CD4-positive, alpha-beta T cell treated with Interferon alpha-2 for 1 hour (primary cell): Measurements from ENCODE around the gene TNFSF10.

Experiments
- DNase-seq, 2 donors: peaks; one replicate each; pipeline ENCODE4 v3.0.0-alpha.2; 2020 to 2022

Gene TNFSF10

DNA sequence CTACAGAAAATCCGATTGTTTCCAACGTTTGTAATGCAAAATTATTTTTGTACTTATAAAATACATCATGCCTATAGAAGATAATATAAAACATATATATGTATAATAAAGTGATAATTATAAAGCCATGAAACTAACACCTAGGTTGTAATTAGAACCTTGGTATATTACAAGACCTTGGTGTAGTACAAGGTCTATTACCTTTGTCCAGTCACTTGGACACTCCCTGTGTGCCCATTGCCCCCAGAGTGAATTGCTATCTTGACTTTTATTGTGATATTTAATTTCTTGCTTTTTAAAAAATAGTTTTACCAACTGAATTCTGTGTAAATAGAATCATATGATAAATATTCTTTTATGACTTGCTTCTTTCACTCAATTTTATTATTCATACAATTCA is 20.7 kb upstream of the TNFSF10 start:
- DNase-seq: no peak

DNA sequence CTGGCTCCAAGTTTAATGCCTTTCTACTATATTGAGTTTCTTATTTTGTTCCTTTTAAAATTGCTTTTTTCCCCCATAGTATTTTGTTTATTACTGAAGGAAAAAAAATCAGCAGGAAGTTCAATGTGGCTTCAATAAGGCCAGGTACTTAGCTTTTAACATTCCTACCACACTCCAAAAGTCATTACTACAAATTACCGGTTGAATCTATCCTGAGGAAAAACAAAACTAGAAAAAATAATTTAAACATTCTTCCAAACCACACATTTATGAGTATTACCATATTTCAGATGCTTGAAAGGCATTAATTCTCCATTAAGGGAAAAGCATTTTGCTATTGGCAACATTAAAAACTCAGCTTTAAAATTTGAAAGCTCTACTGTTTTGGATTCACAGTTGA is 20.2 kb upstream of the TNFSF10 start:
- no peak for DNase-seq

DNA sequence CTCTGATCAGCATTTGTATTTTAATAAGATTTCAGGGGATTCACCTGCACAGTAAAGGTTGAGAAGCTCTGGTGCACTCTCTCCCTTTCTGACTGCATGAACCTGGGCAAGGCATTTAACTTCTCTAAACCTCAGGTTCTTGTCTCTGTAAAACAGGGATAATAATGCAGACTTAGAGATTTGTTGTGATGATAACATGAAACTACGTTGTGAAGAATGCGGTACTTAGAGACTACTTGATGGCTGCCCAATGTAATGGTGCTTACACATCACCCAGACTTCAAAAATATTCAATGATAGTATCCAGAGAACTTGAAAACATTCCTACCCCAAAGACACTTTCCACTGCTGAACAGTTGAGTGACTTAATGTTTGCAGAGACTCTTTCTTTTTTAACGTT is 19.8 kb upstream of the TNFSF10 start:
- DNase-seq: no peak

DNA sequence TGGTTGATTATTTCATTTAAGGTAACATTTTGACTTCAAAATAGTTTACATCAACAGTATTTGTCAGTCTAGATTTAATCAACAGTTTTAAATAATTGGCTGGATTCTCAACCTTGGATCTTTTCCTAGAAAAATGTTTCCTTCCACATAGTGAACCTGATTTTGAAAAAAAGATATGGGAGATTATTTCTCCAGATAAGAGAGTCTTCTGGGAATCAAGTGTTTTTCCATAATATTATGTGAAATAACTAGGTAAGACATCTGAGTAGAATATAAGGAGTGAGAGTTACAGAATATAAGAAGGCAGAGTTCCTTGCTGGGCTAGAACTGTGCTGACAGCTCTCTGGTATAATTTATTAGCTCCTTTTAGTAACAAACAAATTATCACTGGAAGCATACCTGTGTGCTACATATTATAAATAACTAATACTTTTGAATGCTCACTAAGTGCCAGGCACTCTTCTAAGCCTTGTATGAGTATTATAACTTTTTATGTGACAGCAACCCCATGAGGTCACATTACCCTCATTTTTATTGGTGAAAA is 18.8 kb upstream of the TNFSF10 start:
- no peak for DNase-seq

DNA sequence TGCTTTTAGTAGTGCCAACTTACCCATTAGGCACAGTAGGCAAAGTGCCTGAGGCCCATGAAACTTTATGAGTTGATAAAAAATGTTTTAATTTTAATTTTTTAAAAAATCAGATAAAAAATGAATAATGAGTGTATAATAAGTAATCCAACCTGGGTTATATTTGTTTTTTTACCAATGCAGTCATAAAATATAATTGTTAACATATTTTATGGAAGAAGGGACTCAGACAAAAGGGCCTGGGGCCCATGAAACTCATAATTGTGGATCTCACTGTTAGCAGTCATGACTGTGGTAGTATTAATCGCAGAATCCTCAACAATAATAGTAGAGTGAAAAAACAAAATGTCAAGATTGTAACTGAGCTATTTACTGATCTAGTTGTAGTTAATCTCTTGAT is 16.8 kb upstream of the TNFSF10 start:
- DNase-seq: no peak

DNA sequence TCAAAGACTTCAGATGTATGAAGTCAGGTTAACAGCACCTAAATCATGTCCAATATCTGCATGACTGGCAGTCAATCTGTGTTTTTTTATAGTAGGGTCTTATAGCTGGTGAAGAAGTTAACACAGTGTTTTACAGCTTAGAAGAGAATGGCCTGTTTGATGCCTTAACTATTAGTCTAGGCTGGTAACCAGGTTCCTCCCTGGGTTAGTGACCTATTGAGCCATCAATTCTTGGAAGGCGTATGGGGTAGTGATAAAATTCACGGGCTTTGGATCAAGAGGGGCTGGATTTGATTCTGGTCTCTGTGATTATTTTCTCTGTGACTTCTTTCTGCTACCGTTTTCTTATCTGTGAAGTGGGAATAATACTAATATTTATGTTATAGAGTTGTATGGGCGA is 16.0 kb upstream of the TNFSF10 start:
- DNase-seq: no peak

DNA sequence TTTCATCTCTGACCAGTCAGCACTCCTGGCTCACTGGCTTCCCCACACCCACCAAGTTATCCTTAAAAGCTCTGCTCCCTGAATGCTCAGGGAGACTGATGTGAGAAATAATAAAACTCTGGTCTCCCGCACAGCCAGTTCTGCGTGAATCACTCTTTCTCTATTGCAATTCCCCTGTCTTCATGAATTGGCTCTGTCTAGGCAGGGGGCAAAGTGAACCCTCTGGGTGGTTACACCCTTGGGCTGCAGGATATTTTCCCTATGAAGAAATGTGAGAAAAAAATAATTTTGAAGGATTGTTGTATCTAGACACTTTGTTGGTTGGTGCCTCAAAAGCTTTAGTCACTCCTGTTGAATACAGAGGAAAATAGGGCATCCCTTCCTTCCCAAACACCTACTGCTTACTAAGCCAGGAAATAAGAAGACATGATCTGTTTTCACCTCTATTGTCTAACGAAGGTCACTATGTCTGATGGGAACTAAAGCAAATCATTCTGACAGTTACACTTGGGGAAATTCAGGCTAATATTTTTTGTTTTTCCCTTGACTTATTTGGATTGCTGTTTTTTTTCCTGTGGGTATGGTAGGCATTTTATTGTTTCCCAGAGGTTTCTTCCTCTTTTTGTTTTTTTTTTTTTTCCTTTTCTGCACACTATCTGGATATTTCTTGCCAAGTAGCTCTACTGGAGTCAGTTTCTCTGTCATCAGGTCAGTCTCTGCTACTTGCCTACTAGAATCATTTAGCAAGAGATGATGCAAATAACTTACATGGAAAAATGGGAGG is 15.3 kb upstream of the TNFSF10 start:
- no peak for DNase-seq

DNA sequence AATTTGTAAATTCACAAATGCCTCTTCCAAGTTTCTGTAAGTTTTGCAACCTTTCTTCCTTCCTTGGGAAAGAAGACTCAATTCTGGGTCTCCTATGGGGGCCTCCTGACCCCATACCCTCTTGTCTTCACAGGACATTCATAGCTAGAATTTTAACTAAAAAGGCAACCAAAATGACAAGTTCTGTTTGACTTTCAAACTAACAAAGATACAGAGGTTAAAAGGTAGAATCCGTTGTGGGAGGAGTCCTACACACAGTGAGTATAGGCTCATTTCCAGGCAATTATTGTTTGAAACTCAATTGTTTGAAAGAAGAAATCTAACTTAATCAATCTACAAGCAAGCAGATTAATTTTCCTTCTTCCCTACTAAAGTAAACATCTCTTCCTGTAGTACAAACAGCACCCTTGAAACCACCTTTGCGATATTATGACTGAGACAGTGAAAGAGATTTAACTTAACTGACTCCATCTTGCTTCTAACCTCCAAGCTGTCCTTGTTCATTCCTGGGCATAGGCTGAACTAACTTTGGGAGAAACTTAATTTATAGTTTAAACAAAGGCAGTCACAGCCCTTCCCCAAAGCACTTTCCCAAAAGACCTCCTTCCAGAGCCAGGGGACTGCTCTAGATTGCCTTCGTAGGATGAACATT is 14.4 kb upstream of the TNFSF10 start:
- DNase-seq: no peak

DNA sequence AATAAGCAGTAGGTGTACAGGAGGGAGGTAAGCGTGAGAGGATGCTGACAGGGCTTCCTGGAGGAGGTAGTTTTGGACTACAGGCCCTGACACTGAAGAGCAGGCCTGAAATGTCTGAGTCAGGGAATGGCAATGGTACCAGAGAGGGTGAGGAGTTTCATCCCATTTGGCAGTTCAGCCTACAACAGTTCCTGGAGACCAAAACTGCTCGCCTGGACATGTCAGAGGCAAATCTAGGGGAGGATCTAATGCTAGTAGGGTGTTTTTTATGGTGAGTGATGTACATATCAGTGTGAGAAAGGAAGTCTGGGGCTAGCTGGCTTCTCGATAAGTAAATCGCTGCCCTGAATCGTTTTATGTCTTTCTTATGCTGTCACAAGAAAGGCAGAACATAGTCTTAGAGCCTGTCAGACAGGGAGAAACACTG is 13.8 kb upstream of the TNFSF10 start:
- no peak for DNase-seq

DNA sequence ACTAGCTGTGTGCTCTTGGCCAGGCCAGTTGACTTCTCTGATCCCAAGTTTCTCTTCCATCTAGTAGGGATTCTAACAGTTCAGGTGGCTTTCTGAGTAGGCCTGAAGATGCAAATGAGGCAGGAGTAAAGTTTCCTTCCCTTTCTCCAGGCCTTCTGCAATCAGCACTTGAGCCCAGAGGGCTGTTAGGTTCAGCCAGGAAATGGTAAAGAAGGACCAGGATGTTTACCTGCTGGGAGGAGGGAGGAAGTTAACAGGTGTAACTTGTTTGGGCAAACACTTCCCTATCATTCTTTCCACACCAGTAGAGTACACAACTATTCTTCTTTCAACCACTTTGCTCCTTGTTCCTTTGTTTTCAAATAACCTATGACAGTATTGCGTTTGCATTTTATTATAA is 13.3 kb upstream of the TNFSF10 start:
- DNase-seq: no peak

DNA sequence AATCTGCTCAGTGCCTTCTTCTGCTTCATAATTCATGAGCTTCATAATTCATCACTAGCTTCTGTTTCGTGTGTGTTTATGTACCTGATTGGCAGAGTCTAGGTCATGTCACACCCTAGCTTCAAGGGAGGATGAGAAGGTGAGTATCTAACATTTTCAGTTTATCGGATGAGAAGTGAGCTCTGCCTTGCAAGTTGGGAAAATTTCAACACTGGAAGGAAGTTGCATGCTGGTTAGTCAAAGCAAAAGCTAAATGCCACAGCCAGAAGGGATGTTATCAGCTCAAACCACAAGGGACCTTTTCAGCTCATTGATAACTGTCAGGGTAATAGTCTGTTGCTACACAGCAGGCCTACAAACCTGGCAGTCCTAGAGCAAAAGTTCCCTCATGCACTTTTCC is 7.3 kb upstream of the TNFSF10 start:
- DNase-seq: peak; percentile 8 to 60

DNA sequence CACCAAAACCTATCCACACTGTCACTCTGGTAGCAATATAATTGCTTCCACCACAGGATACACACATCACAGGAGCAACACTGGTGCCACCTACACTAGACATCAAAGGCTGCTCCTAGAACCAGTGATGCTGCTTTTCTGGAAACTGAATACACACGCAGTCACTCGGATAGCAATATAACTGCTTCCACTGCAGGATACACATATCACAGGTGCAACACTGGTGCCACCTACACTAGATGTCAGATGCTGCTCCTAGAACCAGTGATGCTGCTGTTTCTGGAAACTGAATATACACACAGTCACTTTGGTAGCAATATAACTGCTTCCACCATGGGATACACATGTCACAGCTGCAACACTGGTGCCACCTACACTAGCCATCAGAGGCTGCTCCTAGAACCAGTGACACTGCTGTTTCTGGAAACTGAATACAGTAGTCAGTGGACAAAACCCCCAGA is 6.9 kb upstream of the TNFSF10 start:
- DNase-seq: peak; percentile 24 to 38

DNA sequence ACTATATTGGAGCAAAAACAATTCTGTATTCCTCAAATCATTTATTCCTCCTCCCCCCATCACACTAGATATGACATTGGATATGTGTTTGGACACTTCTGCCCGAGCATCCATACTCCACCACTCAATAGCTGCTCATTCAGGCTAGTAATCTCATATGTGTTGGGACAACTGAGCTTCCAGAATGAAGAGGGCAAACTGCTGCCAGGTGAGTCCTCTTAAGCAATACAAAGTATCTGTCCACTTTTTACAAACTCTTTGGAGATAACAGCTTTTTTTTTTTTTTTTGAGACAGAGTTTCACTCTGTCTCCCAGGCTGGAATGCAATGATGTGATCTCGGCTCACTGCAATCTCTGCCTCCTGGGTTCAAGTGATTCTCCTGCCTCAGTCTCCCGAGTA is 5.4 kb upstream of the TNFSF10 start:
- no peak for DNase-seq

DNA sequence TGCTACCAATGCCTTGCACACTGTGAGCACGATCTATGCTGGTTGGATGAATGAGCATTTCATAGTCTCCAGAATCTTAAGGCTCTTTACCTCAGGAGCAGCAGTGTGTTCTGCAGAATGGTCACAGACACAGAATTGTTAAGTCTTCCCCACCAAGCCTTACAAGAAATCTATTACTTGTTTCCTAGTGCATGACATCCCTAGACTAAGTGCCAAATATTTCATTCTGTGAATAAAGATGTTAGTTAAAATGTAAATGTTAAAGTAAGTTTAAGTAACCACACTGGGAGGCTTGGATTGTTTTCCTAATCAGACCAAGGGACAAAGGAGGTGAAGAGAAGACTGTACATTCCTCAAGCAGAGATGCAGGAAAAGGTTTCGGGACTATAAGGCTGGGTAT is 4.1 kb upstream of the TNFSF10 start:
- no peak for DNase-seq

DNA sequence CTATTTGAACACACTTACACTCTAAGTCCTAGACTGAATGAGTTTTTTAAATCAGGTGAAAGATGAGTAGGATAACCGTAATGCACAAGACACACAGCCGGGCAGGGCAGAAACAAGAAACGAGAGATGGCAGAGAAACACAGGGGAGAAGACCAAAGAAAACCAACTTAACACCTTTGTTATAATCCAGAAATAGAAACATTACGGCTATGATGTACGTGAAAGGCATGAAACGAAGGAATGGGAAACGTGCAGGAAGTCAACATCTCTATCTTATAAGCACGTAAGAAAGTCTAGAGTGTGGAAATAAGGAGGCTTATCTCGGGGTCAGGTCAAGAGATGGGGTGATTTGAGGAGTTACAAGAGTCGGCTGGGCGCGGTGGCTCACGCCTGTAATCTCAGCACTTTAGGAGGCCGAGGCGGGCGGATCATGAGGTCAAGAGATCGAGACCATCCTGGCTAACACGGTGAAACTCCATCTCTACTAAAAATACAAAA is 1.9 kb upstream of the TNFSF10 start:
- no peak for DNase-seq

DNA sequence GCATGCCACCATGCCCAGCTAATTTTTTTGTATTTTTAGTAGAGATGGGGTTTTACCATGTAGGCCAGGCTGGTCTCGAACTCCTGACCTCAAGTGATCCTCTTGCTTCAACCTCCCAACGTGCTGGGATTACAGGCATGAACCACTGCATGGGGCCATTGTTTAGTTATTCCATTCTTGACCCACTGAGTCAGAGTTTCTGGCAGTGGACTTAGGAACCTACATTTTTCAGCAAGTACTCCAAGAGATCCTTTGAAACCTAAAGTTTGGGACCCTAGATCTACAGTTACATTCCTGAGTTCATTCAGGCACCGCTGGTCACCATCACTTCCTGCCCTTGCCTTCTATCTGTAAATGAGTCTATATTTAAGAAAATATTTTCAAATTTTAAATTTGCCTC is 1.4 kb upstream of the TNFSF10 start:
- DNase-seq: no peak

DNA sequence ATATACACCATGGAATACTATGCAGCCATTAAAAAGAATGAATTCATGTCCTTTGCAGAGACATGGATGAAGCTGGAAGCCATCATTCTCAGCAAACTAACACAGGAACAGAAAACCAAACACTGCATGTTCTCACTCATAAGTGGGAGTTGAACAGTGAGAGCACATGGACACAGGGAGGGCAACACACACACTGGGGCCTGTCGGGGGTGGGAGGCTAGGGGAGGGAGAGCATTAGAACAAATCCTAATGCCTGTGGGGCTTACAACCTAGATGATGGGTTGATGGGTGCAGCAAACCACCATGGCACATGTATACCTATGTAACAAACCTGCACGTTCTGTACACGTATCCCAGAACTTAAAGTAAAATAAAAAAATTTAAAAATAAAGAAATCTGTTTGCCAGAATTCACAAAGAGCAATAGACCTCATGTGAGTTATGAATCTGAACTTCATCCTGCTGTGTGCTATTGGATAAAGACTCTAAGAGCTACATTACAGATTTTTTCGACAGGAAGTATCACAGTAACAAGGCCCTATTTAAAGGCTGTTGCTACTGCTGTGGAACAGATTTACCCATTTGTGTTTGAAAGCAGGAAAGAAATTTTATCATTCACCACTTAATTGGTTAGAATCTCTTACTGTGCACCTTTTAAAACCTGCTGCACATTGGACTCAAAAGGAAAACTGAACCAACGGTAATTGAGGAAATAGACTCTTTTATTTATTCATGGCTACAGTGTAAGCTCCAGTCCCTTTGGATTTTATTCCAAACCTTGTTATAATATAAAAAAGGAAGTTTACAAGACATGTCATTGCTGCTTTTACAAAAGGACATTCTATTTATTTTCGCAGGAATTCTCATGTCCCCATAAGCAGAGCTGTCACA is 1.1 kb downstream of the TNFSF10 start:
- peak in 1 of 2 donors; percentile 69 for DNase-seq

DNA sequence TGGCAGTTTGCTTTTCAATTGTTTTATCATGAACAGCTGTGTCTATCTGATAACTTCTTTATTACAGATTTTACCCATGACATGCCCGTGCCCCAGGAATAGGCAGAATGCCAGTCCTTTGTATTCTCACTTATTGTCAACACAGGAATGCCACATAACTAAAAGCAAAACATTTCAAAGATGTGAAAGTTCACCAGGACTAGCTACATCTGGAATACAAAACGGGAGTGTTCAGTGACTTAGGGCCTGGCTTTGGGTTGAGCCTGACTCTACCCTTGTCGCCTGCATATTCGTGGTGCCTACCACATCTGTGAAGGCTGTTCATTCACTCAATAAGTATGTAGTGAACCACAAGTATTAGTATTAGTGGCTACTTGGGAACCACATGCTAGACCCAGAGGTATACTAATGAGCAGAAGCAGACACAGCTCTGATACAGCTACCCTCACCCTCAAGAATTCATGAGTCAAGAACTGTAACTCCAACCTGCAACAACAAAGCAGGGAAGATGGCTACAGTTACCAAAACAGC is 2.9 kb downstream of the TNFSF10 start:
- DNase-seq: peak in 1 of 2 donors; percentile 49

DNA sequence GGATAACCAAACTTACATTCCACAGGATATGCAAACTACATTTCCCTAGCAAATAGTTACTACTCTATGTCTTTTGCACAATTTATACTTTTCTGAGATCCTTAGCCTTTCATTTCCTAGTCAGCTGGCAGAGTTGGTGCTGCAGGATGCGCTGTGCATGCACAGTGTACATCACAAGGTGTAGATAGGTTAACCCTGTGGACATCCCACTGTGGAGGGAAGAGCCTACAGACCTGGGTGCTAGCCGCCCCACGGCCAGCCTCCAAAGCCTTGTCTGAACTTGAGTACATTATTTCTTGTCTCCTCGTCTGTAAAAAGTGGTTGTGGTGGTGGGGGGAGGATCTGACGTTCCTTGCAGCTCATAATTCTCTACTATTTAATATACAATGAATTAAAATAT is 3.5 kb downstream of the TNFSF10 start:
- DNase-seq: no peak

DNA sequence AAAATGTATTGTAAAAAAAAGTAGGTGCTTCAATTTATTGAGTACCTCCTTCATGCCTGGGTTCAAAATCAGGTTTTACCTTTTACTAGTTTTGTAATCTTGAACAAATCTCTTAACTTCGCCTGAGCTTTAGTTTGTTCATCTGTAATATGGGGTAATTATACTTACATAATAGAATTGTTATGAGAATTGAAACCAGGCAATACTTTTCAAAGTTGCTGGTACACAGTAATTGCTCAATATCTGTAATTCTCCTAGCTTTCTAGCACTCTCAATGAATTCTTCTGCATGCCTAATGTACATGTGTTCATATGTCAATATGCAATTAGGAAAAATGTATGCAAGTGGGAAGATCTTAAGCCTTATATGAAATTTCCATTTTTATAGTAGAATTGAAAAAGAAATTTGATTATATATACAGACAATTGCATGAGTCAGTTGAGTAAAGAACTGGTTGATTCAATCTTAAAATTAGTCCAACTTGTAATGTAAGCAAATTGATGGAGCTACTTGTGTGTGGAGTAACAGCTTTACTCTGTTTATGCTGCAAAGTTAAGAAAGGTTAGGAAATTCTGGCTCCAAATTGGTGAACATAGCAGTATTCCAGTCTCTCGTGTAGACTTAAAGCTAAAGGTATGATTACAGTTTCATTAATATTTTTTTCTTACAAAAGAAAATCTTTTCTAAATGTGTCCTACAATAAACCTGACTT is 4.1 kb downstream of the TNFSF10 start:
- no peak for DNase-seq

DNA sequence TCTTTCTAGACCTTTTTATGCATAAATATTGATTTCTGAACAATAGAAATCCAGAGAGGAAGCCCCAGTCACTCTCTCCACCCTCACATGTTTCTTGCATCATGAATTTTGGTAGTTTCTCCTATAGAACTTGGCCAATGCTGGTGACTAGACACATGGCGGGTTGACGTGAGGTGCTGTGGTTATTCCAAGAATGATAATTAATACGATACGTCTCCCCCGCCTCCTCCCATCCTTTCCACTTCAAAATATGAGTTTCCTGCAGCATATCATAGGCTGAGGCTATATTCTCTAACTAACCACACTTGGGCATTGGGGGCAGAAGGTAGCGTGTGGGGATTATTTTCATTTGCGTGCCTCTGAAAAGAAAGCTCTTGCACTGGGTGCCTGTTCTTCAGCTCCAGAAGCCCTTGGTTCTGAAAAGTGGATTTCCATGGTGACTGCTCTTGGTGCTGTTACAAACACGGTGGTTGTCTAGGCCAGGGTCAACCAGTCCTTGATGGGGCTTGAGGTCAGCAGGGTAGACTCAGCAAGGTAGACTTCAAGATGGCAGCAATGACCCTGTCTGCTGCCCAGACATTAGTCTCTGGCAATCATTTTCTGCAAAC is 5.3 kb downstream of the TNFSF10 start:
- DNase-seq: peak; percentile 64 to 80
